A549 (cell line): ENCODE measurements around the gene SPINK13. TPM values are rescaled to one million over a fixed set of nuclear protein-coding genes. Genes with fewer than 3 reads are reported as not detected.

Source experiments
- ATAC-seq, 2 experiments: fragments of 200-7000 bp in 1 of 2; fragments of >200 bp in 1 of 2; cut with Nextera tagmentation in 1 of 2; cut with Tn5 transposase in 1 of 2; 3 replicates each; pipeline versions ENCODE4 v1.8.0 to v1.9.1; 2018 to 2020; ENCODE audit warnings: mild to moderate bottlenecking in 1 of 2, moderate library complexity in 1 of 2
- CTCF ChIA-PET: fragments of 300-600 bp; sonication (Branson Sonifier 250); formaldehyde crosslinking; extraction: SDS; loops from one replicate; lab custom pipeline; 2021; ENCODE audit warnings: antibody characterized with exemption, inconsistent platforms; lab: Yijun Ruan, JAX
- POLR2A ChIA-PET: fragments of 350-600 bp; formaldehyde crosslinking; extraction: SDS; loops from one replicate; lab custom pipeline; 2021; ENCODE audit warnings: antibody characterized with exemption, inconsistent platforms; lab: Yijun Ruan, JAX
- DNase-seq, 2 experiments: peaks; one replicate each; pipeline versions ENCODE4 v3.0.0 to v3.0.0-alpha.2; 2011 to 2016; ENCODE audit warnings: low read depth in 1 of 2, low spot score in 1 of 2
- FAIRE-seq: peaks from 2 replicates; lab custom pipeline; 2011; peaks lifted over from hg19 to GRCh38; lab: Jason Lieb, UNC
- H3K27ac ChIP-seq, 2 experiments: fragments of >200 bp; sonication (Bioruptor Twin); formaldehyde crosslinking; 3 replicates each; pipeline ENCODE4 v1.5.1; 2016 to 2017
- H3K4me1 ChIP-seq: fragments of >200 bp; sonication (Bioruptor Twin); formaldehyde crosslinking; 3 replicates; pipeline ENCODE4 v1.6.1; 2016
- H3K4me2 ChIP-seq: fragments of >200 bp; sonication (Bioruptor Twin); formaldehyde crosslinking; 3 replicates; pipeline ENCODE4 v1.6.1; 2016
- H3K4me3 ChIP-seq: fragments of >200 bp; sonication (Bioruptor Twin); formaldehyde crosslinking; 3 replicates; pipeline ENCODE4 v1.5.1; 2016
- H3K9me3 ChIP-seq: fragments of >200 bp; sonication (Bioruptor Twin); formaldehyde crosslinking; 3 replicates; pipeline ENCODE4 v1.6.1; 2016
- BHLHE40 ChIP-seq: IDR thresholded peaks from 2 replicates; pipeline ENCODE4 v1.6.1; 2012; ENCODE audit warnings: low read depth, low read length, inconsistent platforms
- EHF ChIP-seq: fragments of 250-450 bp; sonication (Bioruptor Pico); IDR thresholded peaks from 2 replicates; pipeline ENCODE4 v1.5.0; 2020; ENCODE audit warnings: mild to moderate bottlenecking
- ESRRA ChIP-seq: fragments of 150-350 bp; IDR thresholded peaks from 2 replicates; pipeline ENCODE4 v1.6.1; 2014; ENCODE audit warnings: mild to moderate bottlenecking, low read length, borderline replicate concordance
- FOSB ChIP-seq: fragments of 250-450 bp; sonication (Bioruptor Pico); IDR thresholded peaks from 2 replicates; pipeline ENCODE4 v1.5.0; 2020; ENCODE audit warnings: mild to moderate bottlenecking, moderate library complexity
- FOXS1 ChIP-seq: fragments of 250-450 bp; sonication (Bioruptor Pico); IDR thresholded peaks from 2 replicates; pipeline ENCODE4 v1.5.0; 2020; ENCODE audit warnings: mild to moderate bottlenecking, moderate library complexity
- HDAC2 ChIP-seq: fragments of 200-600 bp; sonication (generic); IDR thresholded peaks from 2 replicates; pipeline ENCODE4 v1.6.1; 2016
- HEYL ChIP-seq: fragments of 250-450 bp; sonication (Bioruptor Pico); IDR thresholded peaks from 2 replicates; pipeline ENCODE4 v1.8.0; 2021; ENCODE audit warnings: mild to moderate bottlenecking, moderate library complexity
- HOXA7 ChIP-seq: fragments of 250-450 bp; sonication (Bioruptor Pico); IDR thresholded peaks from 2 replicates; pipeline ENCODE4 v1.5.0; 2020; ENCODE audit warnings: mild to moderate bottlenecking, moderate library complexity
- JUN ChIP-seq, 2 experiments: fragments of >200 bp; sonication (Bioruptor Twin); formaldehyde crosslinking; IDR thresholded peaks; 2 replicates in 1 of 2; 3 replicates in 1 of 2; pipeline ENCODE4 v1.6.1; 2016 to 2017
- JUNB ChIP-seq: fragments of >200 bp; sonication (Bioruptor Twin); formaldehyde crosslinking; IDR thresholded peaks from 2 replicates; pipeline ENCODE4 v1.6.1; 2016
- MAZ ChIP-seq: fragments of 150-350 bp; IDR thresholded peaks from 2 replicates; pipeline ENCODE4 v1.6.1; 2014; ENCODE audit warnings: antibody characterized with exemption, low read depth, low read length, borderline replicate concordance
- MYC ChIP-seq: IDR thresholded peaks from 2 replicates; pipeline ENCODE4 v1.6.1; 2012; ENCODE audit warnings: mild to moderate bottlenecking, inconsistent platforms, low read length, improper control_type of control experiment, borderline replicate concordance
- POLR2A ChIP-seq: IDR thresholded peaks from 2 replicates; pipeline ENCODE4 v1.6.1; 2012; ENCODE audit warnings: mild to moderate bottlenecking, low read length
- POLR2AphosphoS2 ChIP-seq: conservative IDR thresholded peaks from 2 replicates; pipeline ENCODE4 v1.6.1; 2012; ENCODE audit warnings: low read length, improper control_type of control experiment, inconsistent platforms
- RAD21 ChIP-seq, 2 experiments: fragments of >200 bp in 1 of 2; sonication (Bioruptor Twin) in 1 of 2; formaldehyde crosslinking in 1 of 2; IDR thresholded peaks in 1 of 2; conservative IDR thresholded peaks in 1 of 2; 2 replicates in 1 of 2; 3 replicates in 1 of 2; pipeline ENCODE4 v1.6.1; 2012 to 2018; ENCODE audit warnings: inconsistent platforms in 1 of 2
- RFX5 ChIP-seq: fragments of 450-650 bp; IDR thresholded peaks from 2 replicates; pipeline ENCODE4 v1.7.1; 2014; ENCODE audit warnings: antibody characterized with exemption, mild to moderate bottlenecking, moderate library complexity
- RNF2 ChIP-seq: fragments of 200-600 bp; sonication (generic); IDR thresholded peaks from 2 replicates; pipeline ENCODE4 v1.6.1; 2016; ENCODE audit warnings: low read depth, mild to moderate bottlenecking, antibody characterized with exemption, moderate library complexity, borderline replicate concordance
- TP53 ChIP-seq: fragments of 250-450 bp; sonication (Bioruptor Pico); IDR thresholded peaks from 2 replicates; pipeline ENCODE4 v1.5.0; 2021; ENCODE audit warnings: mild to moderate bottlenecking, moderate library complexity
- ZFP36 ChIP-seq: fragments of 450-650 bp; IDR thresholded peaks from 2 replicates; pipeline ENCODE4 v1.6.1; 2014; ENCODE audit warnings: borderline replicate concordance; ENCODE audit not compliant: partially characterized antibody
- ZNF302 ChIP-seq: fragments of 250-450 bp; sonication (Bioruptor Pico); IDR thresholded peaks from 2 replicates; pipeline ENCODE4 v1.9.0; 2021; ENCODE audit warnings: inconsistent platforms, mild to moderate bottlenecking, moderate library complexity
- WGBS: methylation state at CpG from one replicate; pipeline ENCODE4 v1.1.6; 2017; ENCODE audit errors: missing lambda C conversion rate; 5-methylcytosine and 5-hydroxymethylcytosine counted together
- polyA plus RNA-seq, 4 experiments: library from polyadenylated mRNA; depleted of rRNA in 3 of 4; stranded (reverse); fragments of >200 nt; fragmentation: RNase III in 1 of 4; extraction: RNeasy Plus Mini Kit Qiagen cat#74134 plus additional on column Dnase treatment in 1 of 4; gene quantifications; 2 replicates in 3 of 4; 3 replicates in 1 of 4; pipeline ENCODE4 v1.2.3, GENCODE V29; 2011 to 2017
- TF ChIP-seq, protein P1 (sequence below): fragments of 250-450 bp; sonication (Bioruptor Pico); IDR thresholded peaks from 2 replicates; pipeline ENCODE4 v1.5.0; 2020; ENCODE audit warnings: low read depth, mild to moderate bottlenecking, moderate library complexity
- TF ChIP-seq, protein P2 (sequence below): IDR thresholded peaks from 2 replicates; pipeline ENCODE4 v1.6.1; 2012
- TF ChIP-seq, protein P3 (sequence below): fragments of 150-350 bp; IDR thresholded peaks from 2 replicates; pipeline ENCODE4 v1.6.1; 2014; ENCODE audit warnings: low read depth, mild to moderate bottlenecking, low read length
- TF ChIP-seq, protein P4 (sequence below): fragments of >200 bp; sonication (Bioruptor Twin); formaldehyde crosslinking; IDR thresholded peaks from 3 replicates; pipeline ENCODE4 v1.6.1; 2016
- TF ChIP-seq, protein P5 (sequence below): fragments of >200 bp; sonication (Bioruptor Twin); formaldehyde crosslinking; IDR thresholded peaks from 3 replicates; pipeline ENCODE4 v1.5.1; 2016

Gene SPINK13
- polyA plus RNA-seq, 2 of the 4 experiments (the other 2 are of a cell fraction): 0.13 TPM; not detected in 1

DNA sequence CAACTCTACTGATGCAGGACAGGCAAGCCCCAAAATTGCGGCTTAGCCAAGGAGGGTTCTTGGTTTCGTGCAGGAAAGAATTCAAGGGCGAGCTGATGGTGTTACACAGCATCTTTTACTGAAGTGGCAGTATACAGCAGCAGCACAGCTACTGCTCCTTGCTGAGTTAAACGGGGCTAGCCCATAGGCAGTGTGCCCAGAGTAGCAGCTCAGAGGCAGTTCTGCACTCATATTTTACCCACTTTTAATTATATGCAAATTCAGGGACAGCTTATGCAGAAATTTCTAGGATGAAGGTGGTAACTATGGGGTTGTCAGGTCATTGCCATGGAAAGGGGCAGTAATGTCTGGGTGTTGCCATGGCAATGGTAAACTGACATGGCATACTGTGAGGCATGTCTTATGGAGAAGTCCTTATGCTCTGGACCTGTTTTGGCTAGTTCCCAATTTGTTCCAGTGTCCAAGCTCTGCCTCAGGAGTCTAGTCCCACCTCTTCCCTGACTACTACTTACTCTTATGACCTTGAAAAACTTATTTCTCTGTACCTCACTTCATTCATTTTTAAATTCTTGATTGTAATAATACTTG lies 64.8 kb downstream of the SPINK13 start:
- 15% methylated on average over 4 of the region's 4 CpGs for WGBS
- FAIRE-seq: no peak
- no peak for DNase-seq
- TF ChIP-seq, protein P1, sequence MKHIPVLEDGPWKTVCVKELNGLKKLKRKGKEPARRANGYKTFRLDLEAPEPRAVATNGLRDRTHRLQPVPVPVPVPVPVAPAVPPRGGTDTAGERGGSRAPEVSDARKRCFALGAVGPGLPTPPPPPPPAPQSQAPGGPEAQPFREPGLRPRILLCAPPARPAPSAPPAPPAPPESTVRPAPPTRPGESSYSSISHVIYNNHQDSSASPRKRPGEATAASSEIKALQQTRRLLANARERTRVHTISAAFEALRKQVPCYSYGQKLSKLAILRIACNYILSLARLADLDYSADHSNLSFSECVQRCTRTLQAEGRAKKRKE (CRISPR knock-in tag): no peak
- TF ChIP-seq RFX5 (no peak), FOSB (no peak), JUN (IDR thresholded peaks at IDR 0.05) (no peak), MAZ (no peak), FOXS1 (CRISPR knock-in tag) (no peak), ESRRA (no peak), JUNB (no peak), ZNF302 (no peak), MYC (no peak), RNF2 (no peak), EHF (CRISPR knock-in tag) (no peak), POLR2A (no peak)
- TF ChIP-seq, protein P2, sequence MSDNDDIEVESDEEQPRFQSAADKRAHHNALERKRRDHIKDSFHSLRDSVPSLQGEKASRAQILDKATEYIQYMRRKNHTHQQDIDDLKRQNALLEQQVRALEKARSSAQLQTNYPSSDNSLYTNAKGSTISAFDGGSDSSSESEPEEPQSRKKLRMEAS: no peak
- Histone ChIP-seq H3K4me2 (no peak overlapping the region), H3K4me1 (no peaks in the 10 kb centered on the region), H3K4me3 (no peak overlapping the region), H3K27ac (no peak overlapping the region), H3K9me3 (no peaks in the 10 kb centered on the region)
- no peak for ATAC-seq
- CTCF ChIA-PET: no interaction called here
- POLR2A ChIA-PET: no interaction called here

DNA sequence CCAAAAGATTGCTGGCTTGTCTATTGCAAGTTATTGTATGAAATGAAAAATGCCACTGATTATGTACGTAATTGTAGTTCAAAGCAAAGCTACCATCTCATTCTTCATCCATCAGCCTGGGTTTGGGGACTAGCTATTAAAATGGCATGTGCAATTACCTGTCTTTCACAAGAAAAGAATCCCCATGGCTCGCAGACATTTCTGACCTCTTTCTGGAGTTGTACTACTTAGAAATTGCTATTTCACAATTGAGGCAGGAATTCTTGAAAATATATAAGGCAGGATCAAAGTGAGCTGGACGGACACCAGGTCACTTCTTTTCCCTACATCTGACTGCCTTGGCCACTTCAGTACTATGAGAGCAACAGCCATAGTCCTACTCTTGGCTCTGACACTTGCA lies 66.7 kb downstream of the SPINK13 start, which contains the start of gene SPINK9:
Gene SPINK9 (plus strand): TSS at position 301 of the 400 bp plus-strand sequence. CDS start 55 bp downstream, at position 356.
- CTCF ChIA-PET: interaction anchor here (0.6 to 1.2 kb wide), 2 partner anchors 29 to 33 kb away, joined by 3 read pairs; no protein-coding TSS in a partner anchor
- no peak for DNase-seq
- WGBS: 12% methylated on average over 3 of the region's 3 CpGs
- Histone ChIP-seq H3K4me1 (no peaks in the 10 kb centered on the region), H3K4me2 (no peak within 1 kb of the TSS), H3K4me3 (no peak within 1 kb of the TSS)
- no peak for FAIRE-seq
- ATAC-seq: no peak
- POLR2A ChIA-PET: no interaction called here
- TF ChIP-seq, protein P3, sequence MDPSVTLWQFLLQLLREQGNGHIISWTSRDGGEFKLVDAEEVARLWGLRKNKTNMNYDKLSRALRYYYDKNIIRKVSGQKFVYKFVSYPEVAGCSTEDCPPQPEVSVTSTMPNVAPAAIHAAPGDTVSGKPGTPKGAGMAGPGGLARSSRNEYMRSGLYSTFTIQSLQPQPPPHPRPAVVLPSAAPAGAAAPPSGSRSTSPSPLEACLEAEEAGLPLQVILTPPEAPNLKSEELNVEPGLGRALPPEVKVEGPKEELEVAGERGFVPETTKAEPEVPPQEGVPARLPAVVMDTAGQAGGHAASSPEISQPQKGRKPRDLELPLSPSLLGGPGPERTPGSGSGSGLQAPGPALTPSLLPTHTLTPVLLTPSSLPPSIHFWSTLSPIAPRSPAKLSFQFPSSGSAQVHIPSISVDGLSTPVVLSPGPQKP: no peak
- TF ChIP-seq BHLHE40 (no peak), POLR2AphosphoS2 (no peak), HDAC2 (no peak), ESRRA (no peak), TP53 (CRISPR knock-in tag) (no peak), RAD21 (conservative IDR thresholded peaks at IDR 0.05 in 1 of 2, IDR thresholded peaks at IDR 0.05 in 1 of 2) (no peak), HOXA7 (CRISPR knock-in tag) (no peak), HEYL (CRISPR knock-in tag) (no peak), EHF (CRISPR knock-in tag) (no peak), RNF2 (no peak), ZNF302 (no peak), ZFP36 (no peak)
- TF ChIP-seq, protein P4, sequence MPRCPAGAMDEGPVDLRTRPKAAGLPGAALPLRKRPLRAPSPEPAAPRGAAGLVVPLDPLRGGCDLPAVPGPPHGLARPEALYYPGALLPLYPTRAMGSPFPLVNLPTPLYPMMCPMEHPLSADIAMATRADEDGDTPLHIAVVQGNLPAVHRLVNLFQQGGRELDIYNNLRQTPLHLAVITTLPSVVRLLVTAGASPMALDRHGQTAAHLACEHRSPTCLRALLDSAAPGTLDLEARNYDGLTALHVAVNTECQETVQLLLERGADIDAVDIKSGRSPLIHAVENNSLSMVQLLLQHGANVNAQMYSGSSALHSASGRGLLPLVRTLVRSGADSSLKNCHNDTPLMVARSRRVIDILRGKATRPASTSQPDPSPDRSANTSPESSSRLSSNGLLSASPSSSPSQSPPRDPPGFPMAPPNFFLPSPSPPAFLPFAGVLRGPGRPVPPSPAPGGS: no peak
- TF ChIP-seq, protein P5, sequence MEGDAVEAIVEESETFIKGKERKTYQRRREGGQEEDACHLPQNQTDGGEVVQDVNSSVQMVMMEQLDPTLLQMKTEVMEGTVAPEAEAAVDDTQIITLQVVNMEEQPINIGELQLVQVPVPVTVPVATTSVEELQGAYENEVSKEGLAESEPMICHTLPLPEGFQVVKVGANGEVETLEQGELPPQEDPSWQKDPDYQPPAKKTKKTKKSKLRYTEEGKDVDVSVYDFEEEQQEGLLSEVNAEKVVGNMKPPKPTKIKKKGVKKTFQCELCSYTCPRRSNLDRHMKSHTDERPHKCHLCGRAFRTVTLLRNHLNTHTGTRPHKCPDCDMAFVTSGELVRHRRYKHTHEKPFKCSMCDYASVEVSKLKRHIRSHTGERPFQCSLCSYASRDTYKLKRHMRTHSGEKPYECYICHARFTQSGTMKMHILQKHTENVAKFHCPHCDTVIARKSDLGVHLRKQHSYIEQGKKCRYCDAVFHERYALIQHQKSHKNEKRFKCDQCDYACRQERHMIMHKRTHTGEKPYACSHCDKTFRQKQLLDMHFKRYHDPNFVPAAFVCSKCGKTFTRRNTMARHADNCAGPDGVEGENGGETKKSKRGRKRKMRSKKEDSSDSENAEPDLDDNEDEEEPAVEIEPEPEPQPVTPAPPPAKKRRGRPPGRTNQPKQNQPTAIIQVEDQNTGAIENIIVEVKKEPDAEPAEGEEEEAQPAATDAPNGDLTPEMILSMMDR: no peak
- TF ChIP-seq, all 56 proteins: peak for 0
- H3K27ac ChIP-seq: no peak within 1 kb of the TSS
- H3K9me3 ChIP-seq: no peaks in the 10 kb centered on the region
